Hematopoietic multipotent progenitor cell treated with erythropoietin and hydrocortisone succinate and interleukin-3 and kit ligand, for 17 days (in vitro differentiated cells): Measurements from ENCODE around the gene SPATA20.

Experiments
- DNase-seq: peaks from one replicate; pipeline ENCODE4 v3.0.0-alpha.2; 2015; ENCODE audit warnings: low spot score

Gene SPATA20

DNA sequence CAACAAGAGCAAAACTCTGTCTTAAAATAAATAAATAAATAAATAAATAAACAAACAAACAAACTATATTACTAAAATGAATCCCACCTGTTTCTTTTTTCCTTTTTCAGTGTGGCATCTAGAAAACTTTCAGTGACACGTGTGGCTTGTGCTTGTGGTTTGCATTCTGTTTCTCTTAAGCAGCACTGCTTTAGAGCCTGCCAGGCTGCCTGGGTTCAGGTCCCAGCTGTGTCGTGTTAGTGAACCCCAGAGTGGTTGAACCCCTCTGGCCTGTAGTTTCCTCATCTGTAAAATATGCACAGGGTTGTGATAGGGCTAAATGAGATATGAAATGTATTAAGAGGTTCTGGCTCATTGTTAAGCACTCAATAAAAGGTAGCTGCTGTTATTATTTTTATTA lies 26.5 kb upstream of the SPATA20 start:
- DNase-seq = no peak

DNA sequence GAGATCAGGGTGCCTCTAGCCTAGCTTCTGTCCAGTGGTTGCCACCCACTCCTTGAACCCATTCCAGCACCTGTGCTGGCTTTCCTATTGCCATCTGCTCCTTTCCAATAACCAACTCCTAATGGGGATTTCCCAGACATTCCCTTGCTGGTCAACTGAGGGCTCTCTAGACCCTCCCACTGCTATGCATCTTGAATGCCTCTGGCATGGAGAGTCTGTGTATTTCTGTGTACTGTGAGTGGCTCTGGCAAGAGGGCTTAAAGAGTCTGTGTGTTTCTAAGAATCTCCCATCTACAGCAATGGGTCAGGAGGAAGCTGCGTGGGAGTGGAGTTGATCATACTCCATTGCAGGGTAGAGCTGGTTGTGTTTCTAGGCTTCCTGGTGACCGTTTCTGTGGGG lies 25.5 kb upstream of the SPATA20 start:
- no peak for DNase-seq

DNA sequence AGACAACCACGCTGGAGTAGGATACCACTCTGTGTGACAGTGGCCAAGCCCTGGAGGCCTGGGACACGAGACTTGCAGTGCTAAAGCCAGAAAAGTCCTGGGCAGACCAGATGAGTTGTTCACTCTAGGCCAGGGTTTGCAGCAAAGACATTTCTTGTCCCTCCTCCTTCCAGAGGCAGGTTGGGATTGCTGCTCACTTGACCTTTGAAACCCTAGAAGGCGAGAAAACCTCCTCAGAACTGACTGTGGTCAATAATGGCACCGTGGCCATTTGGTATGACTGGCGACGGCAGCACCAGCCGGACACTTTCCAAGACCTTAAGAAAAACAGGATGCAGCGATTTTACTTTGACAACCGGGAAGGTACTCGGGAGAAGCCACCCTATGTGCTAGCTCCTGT lies 24.2 kb upstream of the SPATA20 start:
- no peak for DNase-seq

DNA sequence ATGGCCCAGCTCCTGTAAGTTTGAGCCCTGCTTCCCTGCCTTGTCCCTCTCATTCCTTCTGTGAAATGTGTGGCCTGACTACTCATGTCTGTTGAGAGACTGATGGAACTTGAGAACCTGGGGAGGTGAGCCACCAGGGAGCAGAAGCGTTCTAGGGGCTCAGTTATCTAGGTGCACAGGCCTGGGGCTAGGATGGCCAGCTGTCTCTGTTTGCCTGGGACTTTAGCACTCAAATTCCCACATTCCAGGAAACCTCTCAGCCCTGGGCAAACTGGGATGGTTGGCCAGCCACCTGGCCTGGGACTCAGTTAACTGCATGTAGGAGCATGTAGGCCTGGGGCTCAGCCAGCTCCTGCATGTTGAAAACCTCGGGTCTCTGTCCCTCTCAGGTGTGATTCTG lies 23.8 kb upstream of the SPATA20 start:
- no peak for DNase-seq

DNA sequence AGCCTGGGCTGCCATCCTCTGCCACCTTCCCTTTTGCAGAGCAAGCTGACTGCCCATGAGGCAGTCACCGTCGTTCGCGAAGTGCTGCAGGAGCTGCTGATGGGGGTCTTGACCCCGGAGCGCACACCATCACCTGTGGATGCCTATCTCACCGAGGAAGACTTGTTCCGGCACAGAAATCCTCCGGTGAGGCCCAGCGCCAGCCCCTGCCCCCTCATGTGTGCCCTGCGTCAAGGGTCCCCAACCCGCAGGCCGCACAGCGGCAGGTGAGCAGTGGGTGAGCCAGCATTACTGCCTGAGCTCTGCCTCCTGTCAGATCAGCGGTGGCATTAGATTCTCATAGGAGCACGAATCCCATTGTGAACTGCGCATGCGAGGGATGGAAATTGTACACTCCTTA lies 22.1 kb upstream of the SPATA20 start:
- no peak for DNase-seq

DNA sequence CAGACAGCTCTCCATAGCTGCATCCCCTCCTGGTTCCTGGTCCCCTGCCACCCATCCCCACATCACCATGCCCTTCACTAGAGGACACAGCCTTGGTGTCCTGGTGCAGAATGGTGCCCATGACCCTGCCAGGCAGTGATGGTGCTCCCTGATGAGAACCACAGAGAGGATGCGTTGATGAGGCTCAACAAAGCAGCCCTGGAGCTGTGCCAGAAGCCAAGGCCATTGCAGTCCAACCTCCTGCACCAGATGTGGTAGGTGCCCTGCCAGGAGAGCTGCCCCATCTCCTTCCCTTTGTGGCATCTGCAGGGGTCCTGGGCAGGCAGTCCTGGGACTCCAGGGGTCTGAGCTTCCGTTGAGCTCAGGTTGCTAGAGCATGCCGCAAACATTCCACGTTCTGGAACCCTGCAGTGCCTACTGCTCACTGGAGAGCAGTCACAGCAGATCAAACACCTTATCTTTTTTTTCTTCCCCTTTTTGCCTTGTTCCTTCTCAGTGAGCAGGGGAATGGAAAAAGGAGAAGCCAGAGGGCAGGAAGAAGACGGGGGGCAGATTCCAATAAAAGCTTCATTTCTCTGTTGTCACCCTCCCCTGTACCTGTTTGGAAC lies 19.7 kb upstream of the SPATA20 start:
- no peak for DNase-seq

DNA sequence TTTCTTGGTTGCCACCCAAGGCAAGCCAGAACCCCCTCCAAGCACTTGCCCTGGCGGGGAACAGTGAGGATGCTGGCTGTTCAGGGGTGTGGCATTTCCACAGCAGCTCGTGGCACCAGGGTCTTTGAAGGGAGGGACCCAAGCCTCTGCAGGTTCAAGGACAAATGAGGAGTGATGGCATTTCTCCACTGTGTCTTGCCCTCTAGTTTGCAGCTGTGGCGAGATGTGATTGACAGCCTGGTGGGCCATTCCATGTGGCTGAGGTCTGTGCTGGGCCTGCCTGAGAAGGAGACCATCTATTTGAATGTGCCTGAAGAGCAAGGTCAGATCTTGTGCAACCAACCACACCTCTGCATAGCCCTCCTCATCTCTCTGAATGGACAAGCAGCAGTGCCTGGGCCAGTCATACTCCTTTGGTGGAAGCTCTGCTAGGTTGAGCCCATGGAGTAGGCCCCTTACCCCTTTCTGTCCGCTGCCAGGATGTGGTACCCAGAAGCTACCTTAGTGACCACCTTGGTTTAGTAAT lies 19.0 kb upstream of the SPATA20 start:
- no peak for DNase-seq

DNA sequence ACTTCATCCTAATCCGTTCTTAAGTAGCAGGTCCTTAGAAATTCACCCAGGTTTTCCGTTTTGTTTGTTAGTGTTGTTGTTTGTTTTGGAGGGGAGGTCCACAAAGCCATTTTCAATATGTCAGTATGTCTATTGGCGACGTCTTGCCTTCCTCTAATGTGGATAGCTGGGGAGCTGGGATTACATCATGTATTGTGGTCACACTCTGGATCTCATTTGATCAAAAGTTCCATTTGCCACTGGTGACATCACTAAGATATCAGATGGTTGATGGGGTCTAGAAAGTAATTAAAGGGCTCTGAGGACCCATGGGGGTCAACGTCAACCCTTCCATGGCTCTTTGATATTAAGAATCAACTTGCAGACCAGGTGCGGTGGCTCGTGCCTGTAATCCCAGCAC lies 17.1 kb upstream of the SPATA20 start:
- DNase-seq = no peak

DNA sequence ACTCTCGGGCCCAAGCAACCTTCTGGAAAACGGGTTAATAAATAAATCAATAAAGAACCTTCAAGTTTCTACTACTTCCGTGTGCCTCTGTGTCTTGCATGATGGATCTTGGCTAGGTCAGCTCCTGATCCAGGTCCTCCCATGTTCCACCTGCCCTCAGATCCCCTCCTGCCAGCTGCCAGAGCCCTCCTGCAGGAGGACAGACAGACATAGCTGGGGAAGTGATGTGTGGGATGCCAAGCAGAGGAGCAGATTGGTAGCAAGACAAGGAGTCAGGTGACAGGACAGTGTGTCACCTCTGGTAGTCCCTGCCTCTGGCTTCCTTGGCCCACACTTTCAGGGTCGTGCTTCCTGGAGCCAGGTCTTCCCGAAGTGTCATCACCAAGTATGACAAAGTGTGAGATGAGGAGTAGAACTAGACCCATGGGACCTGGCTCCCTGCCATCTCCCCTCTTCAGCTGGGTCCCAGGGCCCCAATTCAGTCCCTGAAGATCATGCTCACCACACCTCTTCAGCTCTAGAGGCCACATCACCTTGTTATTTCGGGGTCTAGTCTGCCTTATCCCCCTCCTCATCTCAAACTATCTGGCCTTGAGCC lies 15.4 kb upstream of the SPATA20 start:
- DNase-seq = no peak

DNA sequence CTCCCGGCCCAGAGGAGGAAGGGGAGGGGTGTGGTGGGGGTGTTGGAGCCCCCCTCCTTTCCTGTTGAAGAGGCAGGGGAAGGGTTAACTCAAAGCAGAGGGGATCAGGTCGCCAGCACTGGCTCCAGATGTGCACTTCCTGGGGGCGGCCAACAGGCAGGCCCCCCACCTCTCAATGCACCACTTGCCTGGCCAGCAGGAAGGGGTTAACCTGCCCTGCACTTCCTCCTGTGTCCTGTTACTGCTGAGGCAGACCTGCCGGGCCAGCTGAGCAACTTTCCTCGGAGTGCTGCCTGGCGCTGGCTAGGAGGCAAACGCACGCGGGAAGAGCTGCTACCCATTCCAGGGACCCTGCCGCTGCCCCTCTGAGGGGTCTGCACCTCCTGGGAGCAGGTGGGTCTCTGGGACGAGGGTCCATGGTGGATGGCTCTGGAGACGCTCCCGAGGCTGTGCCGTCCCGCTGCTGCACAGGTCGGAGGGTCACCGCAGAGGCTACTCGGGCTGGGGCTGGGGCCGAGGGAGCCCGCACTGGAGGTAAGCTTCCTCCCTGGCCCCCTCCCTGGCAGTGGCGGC lies 14.4 kb upstream of the SPATA20 start, which contains the start of gene EPN3:
EPN3 (plus strand) TSS at position 284 of the 573 bp plus-strand sequence. CDS start 3,822 bp downstream, outside the sequence.
- DNase-seq = no peak

DNA sequence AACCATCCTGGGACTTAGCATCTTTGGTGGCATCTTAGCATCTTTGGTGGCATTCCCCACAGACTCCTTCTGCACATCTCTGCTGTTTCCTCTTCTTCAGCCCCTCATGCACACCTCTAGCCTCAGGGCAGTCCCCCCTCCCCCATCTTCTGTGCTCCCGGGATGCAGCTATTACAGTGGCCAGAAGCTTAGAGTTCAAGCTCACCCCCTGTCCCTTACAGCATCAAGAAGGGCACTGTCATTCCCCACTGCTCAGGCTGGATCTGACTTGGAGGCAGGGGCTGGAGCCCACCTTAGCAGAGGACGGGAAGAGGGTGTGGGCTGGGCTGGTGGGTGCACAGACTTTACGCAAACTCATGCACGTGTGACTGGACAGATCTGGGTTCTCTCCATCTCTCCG lies 13.8 kb upstream of the SPATA20 start:
- no peak for DNase-seq

DNA sequence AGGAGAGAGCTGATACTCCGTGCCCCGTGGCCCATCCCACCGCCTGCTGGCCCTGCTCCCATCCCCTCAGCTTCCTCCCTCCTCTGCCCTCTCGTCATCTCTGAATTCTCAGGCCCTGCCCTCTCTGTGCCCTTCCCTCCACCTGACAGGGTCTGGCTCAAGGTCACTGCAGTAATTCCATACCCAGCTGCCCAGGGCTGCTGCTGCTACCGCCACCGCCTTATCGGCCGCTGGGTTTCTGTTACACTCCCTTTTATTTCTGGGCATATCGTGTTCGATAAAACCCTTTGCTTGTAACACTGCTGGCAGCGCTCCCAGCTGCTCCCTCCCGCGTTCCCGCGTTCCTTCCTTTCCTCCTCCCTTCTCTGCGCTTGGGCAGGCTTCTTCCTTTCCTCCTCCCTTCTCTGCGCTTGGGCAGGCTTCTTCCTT lies 13.2 kb upstream of the SPATA20 start:
- peak; percentile 23 for DNase-seq

DNA sequence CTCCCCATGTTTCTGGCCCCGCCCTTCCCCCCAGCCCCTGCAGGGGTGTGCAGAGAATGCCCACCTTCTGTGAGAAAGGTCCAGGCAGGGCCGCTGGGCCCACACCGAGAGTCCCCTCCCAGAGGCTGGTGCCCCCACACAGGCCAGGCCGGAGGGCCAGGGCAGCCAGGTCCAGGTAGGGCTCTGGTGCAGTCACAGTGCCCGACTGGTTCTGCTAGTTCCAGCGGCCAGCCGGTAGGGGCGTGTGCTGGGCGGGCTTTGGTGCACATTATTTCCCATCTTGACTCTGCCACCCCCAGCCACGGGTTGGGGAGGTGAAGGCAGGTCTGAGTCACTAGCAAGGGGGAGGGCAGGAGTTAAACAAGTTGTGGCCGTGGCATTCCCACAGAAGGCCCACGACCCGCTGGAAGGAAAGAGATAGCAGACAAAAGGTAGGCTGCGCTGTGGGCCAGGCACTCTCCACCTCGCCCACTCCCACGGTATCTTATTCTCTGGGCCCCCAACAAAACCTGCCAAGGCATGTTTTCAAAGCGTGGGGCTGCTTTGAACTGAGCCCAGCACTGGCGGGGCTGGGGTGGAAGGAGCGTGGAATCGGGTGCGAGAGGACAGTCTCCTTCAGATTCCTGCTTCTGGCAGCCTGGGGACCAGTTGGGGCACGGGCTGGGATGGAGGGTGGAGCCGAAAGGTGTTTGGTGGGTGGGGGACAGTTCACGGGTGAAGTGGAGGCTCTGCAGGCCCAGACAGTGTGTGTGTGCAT lies 12.6 kb upstream of the SPATA20 start:
- DNase-seq = peak; percentile 26

DNA sequence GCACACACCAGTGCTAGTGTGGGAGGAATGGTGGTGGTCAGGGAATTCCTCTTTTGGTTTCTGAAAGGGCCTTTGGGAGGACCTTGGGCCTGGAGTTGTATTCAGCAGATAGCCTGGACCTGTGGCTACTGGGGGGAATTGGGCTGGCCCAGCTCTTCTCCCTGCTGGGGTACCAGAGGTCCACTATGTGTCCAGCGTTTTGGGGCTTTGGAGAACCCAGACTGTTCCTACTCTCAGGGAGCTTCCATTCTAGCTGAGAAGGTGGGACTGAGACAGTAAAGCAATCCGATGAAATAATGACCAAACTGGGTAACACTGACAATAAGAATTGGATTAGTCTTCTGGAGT lies 12.0 kb upstream of the SPATA20 start:
- DNase-seq = no peak

DNA sequence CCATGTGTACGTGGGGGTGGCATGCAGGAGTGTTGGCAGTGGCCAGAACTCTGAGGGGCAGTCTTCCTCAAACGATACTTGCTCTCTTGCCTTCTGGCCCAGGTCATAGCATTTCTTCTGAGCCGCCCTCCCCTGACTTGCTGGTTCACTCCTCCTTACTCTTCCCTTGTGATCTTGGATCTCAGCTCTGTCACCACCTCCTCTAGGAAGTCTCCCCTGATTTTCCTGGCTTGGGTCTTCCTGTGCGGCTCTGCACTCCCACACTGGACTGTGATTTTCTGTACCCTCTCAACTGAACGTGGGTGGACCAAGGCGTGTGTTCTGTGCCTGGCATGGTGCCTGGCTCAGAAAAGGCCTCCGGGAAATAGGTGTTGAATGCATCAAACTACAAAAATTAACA lies 11.6 kb upstream of the SPATA20 start:
- DNase-seq = no peak

DNA sequence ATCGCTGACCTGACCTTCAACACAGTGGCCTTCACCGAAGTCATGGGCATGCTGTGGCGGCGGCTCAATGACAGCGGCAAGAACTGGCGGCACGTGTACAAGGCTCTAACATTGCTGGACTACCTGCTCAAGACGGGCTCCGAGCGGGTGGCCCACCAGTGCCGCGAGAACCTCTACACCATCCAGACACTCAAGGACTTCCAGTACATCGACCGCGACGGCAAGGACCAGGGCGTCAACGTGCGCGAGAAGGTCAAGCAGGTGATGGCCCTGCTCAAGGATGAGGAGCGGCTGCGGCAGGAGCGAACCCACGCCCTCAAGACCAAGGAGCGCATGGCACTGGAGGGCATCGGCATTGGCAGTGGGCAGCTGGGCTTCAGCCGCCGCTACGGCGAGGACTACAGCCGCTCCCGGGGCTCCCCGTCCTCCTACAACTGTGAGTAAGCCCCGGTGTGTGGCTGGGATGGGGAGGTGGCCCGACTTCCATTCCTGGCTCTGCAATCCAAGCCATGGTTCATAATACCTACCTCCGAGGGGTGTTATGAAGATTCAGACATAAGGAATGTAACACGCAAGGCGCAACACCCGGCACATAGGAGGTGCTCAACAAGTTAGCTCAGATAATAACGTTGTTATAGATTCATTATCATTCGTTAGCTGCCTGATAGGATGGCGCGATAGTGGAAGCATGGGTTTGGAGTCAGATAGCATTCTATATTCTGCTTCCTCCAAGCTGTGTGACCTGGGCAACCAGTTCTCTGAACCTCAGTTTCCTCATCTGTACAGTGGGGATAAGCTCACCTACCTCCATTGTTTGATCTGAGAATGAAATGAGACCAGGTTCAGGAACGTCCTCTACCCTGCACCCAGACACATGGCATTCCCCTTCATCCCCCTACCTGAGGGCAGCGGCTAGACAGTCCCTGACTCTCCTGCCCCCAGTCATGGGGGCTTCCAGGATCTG lies 10.0 kb upstream of the SPATA20 start:
- DNase-seq = no peak

DNA sequence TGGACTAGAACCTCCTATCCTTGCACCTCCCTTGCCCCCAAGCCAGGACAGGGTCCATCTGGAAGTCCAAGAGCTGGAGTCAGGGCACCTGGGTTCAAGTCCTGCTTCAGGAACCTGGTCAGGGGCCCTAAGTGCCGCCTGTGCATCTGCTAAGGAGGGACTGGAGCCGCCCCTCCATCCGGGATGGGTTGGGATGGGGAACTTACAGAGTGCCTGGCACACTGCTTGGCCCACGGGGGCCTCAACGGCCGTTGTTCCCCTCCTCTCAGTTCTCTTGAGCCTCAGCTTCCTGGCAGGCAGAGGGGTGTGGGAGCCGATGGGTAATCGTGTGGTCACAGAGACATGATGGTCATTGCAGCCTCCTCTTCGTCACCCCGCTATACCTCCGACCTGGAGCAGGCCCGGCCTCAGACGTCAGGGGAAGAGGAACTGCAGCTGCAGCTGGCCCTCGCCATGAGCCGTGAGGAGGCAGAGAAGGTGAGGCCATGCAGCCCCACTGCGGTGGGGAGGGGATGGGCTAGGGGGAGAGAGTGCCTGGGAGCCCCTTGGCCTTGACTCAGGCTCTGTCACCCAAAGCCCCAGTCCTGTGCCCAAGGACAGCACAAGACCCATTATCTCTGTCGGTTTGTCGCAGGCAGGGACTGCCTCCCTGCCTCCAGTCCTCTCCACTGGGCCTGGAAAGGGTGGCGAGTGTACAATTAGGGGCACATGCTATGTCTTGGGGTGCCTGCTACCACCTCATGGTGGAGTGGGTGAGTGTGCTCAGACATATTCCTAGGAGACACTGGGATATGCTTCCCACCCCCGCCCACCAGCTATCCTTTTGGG lies 9.0 kb upstream of the SPATA20 start:
- no peak for DNase-seq

DNA sequence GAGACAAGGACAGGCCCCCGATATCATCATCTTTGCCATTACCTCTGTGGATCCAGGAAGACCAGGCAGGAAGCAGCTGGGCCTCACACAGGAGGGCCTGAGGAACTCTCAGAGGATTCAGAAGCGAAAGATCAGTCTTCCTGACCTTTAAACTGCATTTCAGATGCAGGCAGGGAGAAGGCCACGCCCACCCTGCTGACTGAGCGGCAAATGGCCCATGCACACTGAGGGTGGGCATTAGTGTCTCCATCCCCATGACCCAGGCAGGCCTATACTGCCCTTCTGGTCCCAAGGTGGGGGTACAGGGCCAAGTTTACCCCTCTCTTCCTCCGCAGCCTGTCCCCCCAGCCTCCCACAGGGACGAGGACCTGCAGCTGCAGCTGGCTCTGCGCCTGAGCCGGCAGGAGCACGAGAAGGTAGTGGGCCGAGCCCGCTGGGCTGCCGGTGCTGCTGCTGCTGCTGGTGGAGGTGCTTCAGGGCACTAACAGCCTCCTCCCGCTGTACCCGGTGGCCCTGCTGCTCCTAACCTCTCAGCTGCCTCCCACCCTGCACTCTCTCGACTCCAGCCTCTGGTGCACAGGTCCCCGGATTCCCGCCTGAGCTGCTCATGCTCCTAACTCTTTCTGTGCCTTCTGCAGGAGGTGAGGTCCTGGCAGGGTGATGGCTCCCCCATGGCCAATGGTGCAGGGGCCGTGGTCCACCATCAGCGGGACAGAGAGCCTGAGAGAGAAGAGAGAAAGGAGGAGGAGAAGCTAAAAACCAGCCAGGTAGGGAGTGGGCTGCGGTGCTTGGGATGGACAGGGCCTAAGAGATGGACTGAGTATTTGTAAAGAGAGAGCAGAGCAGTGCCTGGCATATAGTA lies 8.2 kb upstream of the SPATA20 start:
- DNase-seq = no peak

DNA sequence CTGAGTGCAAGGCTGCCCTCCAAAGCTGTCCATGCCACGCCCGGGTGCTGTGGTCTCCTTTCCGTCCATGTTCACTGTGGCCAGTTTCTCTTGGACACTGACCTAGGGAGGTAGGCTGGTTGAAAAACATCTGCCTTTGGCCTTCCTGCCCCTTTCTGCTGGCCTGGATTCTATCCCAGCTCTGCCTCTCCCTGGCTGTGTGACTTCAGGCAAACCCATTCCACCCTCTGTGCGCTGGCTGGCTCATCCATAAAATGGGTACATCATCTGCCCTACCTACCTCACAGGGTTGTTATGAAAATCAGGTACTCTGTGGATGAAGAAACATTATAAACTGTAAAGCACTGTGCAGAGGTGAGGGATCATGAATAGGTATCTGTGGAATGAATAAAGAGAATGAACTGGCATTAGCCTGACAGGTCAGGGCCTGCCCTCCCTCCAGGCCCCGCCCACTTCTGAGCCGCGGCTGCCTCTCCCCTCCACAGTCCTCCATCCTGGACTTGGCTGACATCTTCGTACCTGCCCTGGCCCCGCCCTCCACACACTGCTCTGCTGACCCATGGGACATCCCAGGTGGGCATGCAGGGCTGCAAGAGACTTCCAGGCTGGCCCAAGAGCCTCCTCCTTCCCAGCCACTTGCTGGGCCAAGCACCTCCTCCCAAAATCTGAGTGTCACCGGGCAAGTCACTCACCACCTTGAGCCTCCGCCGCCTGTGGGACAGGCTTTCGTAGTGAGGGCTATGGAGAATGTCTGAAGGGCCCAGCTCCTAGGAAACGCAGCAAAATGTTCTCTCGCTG lies 7.0 kb upstream of the SPATA20 start:
- peak; percentile 27 for DNase-seq
